SU-DHL-6 (cell line): ENCODE measurements around the gene FNBP1L.

ENCODE experiments used
- EZH2phosphoT487 ChIP-seq: fragments of 200-600 bp; sonication (generic), shearing (Covaris generic); conservative IDR thresholded peaks from 2 replicates; pipeline ENCODE4 v1.6.1; 2018; ENCODE audit warnings: mild to moderate bottlenecking, antibody characterized with exemption, low read length, moderate library complexity, mixed read lengths
- TF ChIP-seq, protein P1 (sequence below): fragments of 200-600 bp; sonication (generic); IDR thresholded peaks from one replicate; pipeline ENCODE4 v1.5.1; 2017; ENCODE audit warnings: antibody characterized with exemption, mild to moderate bottlenecking, low read length, moderate library complexity; ENCODE audit not compliant: insufficient read depth, poor library complexity, severe bottlenecking

DNA sequence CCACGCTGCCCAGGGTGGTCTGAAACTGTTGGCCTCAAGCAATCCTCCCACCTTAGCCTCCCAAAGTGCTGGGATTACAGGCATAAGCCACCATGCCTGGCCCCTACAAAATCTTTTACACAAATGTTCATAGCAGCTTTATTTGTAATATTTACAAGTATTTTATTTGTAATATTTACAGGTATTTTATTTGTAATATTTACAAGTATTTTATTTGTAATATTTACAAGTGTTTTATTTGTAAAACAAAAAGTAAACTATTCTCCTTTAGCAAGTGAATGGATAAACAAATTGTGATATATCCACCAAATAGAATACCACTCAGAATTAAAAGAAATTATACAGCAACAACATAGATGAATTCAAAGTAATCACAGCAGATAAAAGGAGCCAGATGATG lies 11.4 kb upstream of the FNBP1L start:
- TF ChIP-seq, protein P1, sequence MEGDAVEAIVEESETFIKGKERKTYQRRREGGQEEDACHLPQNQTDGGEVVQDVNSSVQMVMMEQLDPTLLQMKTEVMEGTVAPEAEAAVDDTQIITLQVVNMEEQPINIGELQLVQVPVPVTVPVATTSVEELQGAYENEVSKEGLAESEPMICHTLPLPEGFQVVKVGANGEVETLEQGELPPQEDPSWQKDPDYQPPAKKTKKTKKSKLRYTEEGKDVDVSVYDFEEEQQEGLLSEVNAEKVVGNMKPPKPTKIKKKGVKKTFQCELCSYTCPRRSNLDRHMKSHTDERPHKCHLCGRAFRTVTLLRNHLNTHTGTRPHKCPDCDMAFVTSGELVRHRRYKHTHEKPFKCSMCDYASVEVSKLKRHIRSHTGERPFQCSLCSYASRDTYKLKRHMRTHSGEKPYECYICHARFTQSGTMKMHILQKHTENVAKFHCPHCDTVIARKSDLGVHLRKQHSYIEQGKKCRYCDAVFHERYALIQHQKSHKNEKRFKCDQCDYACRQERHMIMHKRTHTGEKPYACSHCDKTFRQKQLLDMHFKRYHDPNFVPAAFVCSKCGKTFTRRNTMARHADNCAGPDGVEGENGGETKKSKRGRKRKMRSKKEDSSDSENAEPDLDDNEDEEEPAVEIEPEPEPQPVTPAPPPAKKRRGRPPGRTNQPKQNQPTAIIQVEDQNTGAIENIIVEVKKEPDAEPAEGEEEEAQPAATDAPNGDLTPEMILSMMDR = no peak
- no peak for TF ChIP-seq EZH2phosphoT487
